ENCODE data around the gene PXYLP1.

PXYLP1 gene

DNA sequence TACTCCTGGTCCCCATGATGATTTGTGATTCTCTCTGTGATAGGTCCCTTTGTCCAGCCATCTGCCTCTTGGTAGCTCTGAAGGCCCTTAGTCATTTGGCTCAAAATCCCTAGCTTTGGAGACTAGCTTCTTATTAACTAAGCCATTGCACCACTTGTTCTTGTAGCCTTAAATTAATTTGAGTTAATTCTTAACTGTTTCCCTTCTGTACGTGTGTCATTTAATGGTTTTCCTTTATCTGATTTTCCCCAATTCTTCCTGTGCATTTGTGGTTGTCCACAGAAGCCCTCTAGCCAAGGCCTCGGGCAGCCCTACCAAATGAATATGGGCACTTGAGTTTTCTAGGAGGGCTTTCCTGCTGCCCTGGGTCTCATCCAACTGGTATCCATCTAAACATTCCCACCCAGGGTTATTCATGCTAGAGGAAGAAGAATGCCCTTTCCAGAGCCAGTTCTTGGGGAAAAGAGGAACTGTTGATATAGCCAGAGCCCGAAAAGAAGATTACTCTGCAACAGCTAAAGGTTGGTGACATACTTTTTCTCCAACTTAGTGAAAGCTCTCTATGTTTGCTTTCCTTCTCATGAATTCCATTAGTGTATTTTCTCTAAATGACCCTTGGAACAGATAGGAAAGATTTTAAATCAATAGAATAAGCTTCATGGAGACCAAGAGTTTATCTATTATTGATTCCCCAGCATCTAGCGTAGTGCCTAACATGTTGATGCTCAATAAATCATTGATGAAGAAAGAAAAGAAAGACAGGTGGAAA lies 92.5 kb downstream of the PXYLP1 start:
- no peak for DNase-seq (ENCODE audit: low spot score)

DNA sequence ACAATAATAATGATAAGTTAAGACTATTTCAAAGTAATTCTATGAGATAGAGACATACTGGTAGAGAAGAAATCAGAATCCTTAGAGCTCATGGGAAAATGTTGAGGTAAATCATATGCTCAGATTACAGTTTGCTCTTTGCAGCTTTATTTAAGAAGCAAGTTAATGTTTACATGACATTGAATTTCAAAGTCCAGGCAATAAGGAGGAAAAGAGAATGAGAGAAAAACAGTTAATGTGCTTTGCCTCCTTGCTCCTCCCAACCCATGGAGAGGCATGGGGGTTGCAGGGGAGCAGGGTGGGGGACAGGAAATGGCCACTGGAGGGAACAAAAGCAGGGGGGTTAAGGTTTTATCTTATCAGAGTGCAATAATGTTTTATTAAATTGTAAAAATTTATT lies 94.5 kb downstream of the PXYLP1 start:
- DNase-seq (ENCODE audit: low spot score), result no peak

GRCh38 chr3:141326626-141327025 lies 95.0 kb downstream of the PXYLP1 start:
- DNase-seq (ENCODE audit: low spot score), result no peak

DNA sequence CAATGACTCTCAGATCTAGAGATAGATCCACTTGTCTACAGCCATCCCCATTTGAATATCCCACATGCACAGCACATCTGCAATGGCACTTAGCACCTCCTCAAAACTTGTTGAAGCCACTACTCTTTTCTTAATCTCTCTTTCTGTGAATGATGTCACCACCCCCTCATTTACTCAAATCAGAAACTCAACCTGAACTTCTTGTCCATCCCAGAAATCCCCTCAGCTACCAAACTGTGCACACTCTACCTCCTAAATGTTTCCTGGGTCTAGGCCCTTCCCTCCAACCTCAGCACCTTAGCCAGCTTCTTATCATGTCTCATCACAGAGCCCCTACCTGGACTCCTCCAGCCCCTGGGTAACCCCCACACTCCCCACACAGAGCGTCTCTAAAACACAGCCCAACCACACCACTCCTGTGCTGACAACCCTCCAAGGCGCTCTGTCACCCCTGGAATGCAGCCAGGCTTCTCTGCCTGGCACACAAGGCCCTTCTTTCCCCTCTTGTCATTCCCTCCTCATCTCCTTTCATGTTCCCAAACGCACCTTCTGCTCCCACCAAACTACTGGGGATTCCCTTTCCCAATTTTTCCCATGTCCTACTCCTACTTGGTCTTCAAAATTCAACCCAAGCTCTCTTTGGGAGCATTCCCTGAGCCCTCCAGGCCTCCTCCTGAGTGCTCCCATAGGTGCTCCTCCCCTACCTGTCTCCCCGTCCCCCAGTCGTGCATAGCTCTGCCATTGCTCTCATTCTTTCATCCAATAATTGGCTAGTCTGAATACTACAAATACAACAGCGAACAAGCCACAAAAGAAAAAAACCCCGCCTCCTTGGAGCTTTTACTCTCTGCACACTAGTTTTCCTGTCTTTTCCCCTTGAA lies 96.9 kb downstream of the PXYLP1 start:
- no peak for DNase-seq (ENCODE audit: low spot score)

DNA sequence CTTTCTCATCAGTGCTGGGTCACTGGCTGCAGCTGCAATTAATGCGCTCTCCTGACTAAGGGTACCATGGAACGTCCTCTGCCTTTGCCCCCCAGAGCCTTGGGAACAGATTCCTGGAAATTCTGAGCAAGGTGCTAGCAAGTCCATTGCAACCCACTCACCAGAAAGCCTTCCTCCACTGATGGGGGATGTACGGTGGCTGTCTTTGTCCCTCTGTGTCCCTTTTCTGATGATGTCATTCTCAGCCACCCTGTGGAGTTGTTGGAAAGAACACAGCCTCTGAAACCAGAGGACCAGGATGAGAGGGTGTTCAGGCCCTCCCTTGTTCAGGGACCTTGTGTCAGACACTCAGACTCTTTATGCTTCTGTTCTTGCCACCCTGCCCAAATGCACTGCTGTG lies 98.6 kb downstream of the PXYLP1 start:
- DNase-seq (ENCODE audit: low spot score), result no peak

DNA sequence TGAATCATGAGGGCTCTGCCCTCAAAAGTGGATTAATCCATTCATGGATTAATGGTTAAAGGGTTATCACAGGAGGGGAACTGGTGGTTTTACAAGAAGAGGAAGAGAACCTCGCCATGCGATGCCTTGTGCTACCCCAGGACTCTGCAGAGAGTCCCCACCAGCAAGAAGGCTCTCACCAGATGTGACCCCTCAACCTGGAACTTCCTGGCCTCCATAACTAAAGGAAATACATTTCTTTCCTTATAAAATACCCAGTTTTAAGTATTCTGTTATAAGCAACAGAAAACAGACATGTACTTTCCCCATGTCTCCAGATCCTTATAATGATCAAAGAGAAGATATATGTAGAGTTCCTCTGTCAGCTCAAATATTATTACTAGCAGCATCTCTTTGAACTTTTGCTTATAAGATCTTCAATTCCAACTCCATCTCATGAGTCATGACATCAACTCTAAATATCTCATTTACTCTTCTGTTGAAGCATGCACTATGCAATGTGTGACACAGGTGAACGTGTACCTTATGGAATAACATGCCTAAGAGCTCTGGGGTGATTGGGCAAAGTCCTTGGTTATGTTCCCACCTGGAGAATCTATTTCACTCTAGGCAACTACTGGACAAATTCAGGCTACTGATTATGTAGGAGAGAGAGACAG lies 99.2 kb downstream of the PXYLP1 start:
- DNase-seq (ENCODE audit: low spot score), result no peak

- no peak for DNase-seq (ENCODE audit: low spot score)
These were observed 100.0 kb downstream of the PXYLP1 start for GRCh38 chr3:141331377-141332318.

DNA sequence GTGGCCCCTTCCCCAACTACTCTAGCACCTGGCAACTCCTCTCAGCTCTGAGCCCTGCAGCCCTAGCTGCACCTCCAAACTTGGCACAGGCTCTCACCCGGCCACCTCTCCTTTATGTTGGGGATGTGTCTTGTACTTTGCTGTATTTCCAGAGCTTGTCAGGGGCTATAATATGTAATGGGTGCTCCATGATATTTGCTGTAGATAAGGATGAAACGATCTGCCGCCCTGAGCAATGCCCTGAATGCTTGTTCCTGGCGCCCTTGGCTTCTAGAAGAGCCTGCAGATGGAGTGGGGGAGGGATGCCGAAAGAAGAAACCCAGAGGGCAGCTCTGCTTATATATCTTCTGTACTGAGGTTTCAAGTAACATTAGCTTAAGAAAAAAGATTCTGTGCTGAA lies 100.8 kb downstream of the PXYLP1 start:
- DNase-seq (ENCODE audit: low spot score), result no peak

DNA sequence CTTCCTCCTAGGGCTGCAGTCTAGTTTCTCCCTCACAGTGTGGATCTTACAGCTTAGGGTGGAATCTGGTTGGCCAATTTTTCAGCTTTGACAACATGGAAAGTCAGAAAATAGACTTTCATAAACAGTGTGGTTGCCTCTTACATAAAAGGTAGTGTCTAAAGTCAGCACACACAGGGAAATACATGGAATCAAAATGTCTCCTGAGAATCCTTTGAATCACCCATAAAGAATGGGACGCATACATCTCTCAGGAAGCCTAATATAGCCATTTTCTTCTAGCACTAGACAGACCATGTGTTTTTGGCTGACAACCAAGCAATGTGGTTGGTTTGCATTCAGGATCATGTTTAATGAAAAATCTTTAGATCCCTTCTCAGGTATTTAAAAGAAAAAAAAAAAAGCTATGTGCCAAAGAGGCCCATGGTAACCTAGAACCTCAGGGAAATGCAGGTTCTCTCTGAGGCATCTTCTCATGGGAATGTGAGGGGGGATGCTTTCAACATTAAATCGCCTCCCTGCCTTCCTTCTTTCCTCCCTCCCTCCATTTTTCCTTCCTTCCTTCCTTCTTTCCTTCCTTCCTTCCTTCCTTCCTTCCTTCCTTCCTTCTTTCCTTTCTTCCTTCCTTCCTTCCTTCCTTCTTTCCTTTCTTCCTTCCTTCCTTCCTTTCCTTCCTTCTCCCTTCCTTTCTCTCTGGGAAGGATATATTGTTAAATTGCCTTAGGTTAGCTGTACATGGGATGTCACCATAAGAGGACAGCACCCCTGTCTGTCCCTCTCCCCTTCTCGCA lies 102.4 kb downstream of the PXYLP1 start:
- DNase-seq (ENCODE audit: low spot score), result no peak

- no peak for DNase-seq (ENCODE audit: low spot score)
These were observed 103.1 kb downstream of the PXYLP1 start for GRCh38 chr3:141334627-141335250.

DNA sequence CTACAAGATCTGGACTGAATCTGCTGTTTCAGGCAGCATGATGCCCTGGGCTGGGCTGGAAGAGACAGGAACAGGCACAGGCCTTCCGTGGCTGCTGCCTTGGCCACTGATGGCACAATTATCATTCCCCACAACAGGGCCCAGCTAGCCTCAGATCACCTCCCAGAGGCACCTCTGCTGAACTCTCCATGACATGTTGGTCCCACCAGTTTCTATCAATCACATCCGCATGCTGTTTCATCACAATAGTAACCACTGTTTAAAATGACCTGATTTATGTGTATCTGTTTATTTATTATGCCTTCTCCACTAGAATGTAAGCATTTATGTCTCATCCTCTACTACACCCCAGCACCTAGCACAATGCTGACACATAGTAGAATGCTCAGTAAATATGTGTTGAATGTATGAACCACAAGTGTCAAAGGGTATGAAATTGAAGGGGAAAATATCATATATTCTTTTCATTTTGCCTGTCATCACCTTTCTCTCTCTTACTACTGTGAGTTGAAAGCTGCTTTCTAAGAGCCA lies 104.0 kb downstream of the PXYLP1 start:
- no peak for DNase-seq (ENCODE audit: low spot score)

- no peak for DNase-seq (ENCODE audit: low spot score)
These were observed 105.3 kb downstream of the PXYLP1 start for GRCh38 chr3:141336672-141337522.

DNA sequence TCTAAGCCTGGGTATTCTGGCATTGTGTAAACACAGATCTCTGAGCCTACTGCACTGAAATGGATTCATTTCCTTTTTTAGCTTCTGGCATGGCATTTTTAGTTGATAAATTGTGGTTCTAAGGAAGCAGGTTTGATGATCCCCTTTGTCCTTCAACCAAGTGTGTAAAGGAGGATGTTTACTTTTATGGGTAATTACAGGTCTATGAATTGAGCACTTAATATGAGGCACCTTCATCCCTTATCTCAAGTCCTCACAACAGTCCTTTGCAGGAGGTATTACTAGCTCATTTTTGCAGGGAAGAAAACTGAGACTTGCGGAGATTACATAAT lies 105.9 kb downstream of the PXYLP1 start:
- DNase-seq (ENCODE audit: low spot score), result no peak

GRCh38 chr3:141337991-141338390 lies 106.4 kb downstream of the PXYLP1 start:
- DNase-seq (ENCODE audit: low spot score), result no peak

DNA sequence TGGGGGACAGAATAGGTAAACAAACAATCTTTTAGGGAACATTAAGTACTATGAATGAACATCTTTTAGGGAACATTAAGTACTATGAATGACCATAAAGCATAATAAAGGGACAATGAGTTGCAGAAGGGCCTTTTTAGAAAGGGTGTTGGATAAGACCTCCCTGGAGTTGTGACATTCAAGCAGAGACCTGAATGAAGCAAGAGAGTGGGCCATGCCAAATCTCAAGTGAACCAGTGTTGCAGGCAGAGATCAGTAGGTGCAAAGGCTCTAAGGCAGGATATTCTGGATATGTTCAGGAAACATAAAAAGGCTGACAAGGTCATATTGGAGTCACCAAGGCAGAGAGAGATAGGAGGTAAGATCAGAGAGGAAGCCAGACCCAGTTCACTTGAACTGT lies 107.3 kb downstream of the PXYLP1 start:
- DNase-seq (ENCODE audit: low spot score), result no peak

DNA sequence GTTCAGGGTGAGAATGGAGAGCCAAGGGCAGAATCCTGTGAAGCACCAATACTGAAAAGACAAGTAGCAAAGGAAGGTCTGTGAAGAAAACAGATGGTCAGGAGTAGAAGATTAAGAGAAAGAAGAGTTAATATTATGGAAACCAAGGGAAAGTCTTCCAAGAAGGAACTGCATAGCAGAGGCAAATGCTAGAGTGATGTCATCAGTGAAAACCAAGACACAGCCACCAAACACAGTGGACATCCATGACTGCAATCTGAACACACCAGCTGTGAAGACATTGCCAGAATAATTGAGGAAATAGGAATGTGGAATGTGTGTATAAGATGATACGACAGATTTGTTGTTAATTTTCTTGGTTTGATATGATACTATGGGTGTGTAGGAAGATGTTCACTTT lies 109.9 kb downstream of the PXYLP1 start:
- no peak for DNase-seq (ENCODE audit: low spot score)

GRCh38 chr3:141342386-141342785 lies 110.8 kb downstream of the PXYLP1 start:
- DNase-seq (ENCODE audit: low spot score), result no peak

- no peak for DNase-seq (ENCODE audit: low spot score)
These were observed 111.5 kb downstream of the PXYLP1 start for GRCh38 chr3:141343077-141343476.

GRCh38 chr3:141343865-141344271 lies 112.2 kb downstream of the PXYLP1 start:
- DNase-seq (ENCODE audit: low spot score), result no peak
